ENCODE results near the gene KIF3A.

KIF3A gene

GRCh38 chr5:132679166-132679565 lies 58.2 kb downstream of the KIF3A start:
- Histone ChIP-seq H3K4me1 (ENCODE audit: control insufficient read depth, insufficient read depth, low read length) (no peaks in the 10 kb centered on the region), H3K36me3 (ENCODE audit: control insufficient read depth in 2 of 2, insufficient read depth in 1 of 2, low read length in 2 of 2) (no peaks in the 10 kb centered on the region), H3K4me3 (ENCODE audit: low read depth, low read length) (no peak overlapping the region), H3K27ac (ENCODE audit: extremely low read depth, low read depth, low read length) (no peak overlapping the region), H3K9me3 (ENCODE audit: control insufficient read depth, insufficient read depth, low read depth, low read length) (no peaks in the 10 kb centered on the region)
- no peak for TF ChIP-seq ZNF2 (tag by site-specific recombination; IDR thresholded peaks at IDR 0.05)
- TF ChIP-seq ZNF426 (tag by site-specific recombination; IDR thresholded peaks at IDR 0.05) = no peak
- no peak for TF ChIP-seq YY2 (tag by site-specific recombination; IDR thresholded peaks at IDR 0.05)
- TF ChIP-seq ZNF26 (tag by site-specific recombination; IDR thresholded peaks at IDR 0.05) = no peak
- no peak for TF ChIP-seq SP3 (tag by site-specific recombination; IDR thresholded peaks at IDR 0.05)
- no peak for TF ChIP-seq HOXA7 (CRISPR knock-in tag; IDR thresholded peaks at IDR 0.05; ENCODE audit: borderline replicate concordance)
- no peak for TF ChIP-seq MZF1 (tag by site-specific recombination; IDR thresholded peaks at IDR 0.05; ENCODE audit: borderline replicate concordance)
- no peak for TF ChIP-seq BCL11A (tag by site-specific recombination; IDR thresholded peaks at IDR 0.05; ENCODE audit: low read depth)
- no peak for TF ChIP-seq ZNF433 (tag by site-specific recombination; IDR thresholded peaks at IDR 0.05; ENCODE audit: low read depth)
- TF ChIP-seq ZNF777 (tag by site-specific recombination; IDR thresholded peaks at IDR 0.05; ENCODE audit: borderline replicate concordance) = no peak
- TF ChIP-seq ZNF18 (tag by site-specific recombination; IDR thresholded peaks at IDR 0.05) = no peak
- no peak for TF ChIP-seq ZNF501 (tag by site-specific recombination; IDR thresholded peaks at IDR 0.05)
- ChIA-PET POLR2A (interaction anchor here (0.6 kb wide), 1 partner anchor 486 kb away, joined by 4 read pairs; no protein-coding TSS in a partner anchor), CTCF (interaction anchor here (0.6 to 3.2 kb wide), 2 partner anchors 153 to 442 kb away, joined by 3 to 14 read pairs; no protein-coding TSS in a partner anchor)

GRCh38 chr5:132678735-132679134 lies 58.6 kb downstream of the KIF3A start:
- no peaks in the 10 kb centered on the region for H3K9me3 ChIP-seq (ENCODE audit: control insufficient read depth, insufficient read depth, low read depth, low read length)
- H3K4me3 ChIP-seq (ENCODE audit: low read depth, low read length) = no peak overlapping the region
- ChIA-PET POLR2A (interaction anchor here (0.6 kb wide), 1 partner anchor 485 kb away, joined by 4 read pairs; no protein-coding TSS in a partner anchor), CTCF (interaction anchor here (0.6 to 3.2 kb wide), 6 partner anchors 12 to 152 kb away, joined by 3 to 14 read pairs (median 4); no protein-coding TSS in a partner anchor)
- TF ChIP-seq ZBTB17 (tag by site-specific recombination; IDR thresholded peaks at IDR 0.05) (no peak), ZFP69B (tag by site-specific recombination; IDR thresholded peaks at IDR 0.05) (no peak), ZFP37 (tag by site-specific recombination; IDR thresholded peaks at IDR 0.05) (no peak), GLI2 (tag by site-specific recombination; IDR thresholded peaks at IDR 0.05; ENCODE audit: borderline replicate concordance, low read depth) (no peak), ZNF571 (tag by site-specific recombination; IDR thresholded peaks at IDR 0.05) (no peak), ZNF394 (tag by site-specific recombination; IDR thresholded peaks at IDR 0.05; ENCODE audit: borderline replicate concordance) (no peak), ZNF792 (tag by site-specific recombination; IDR thresholded peaks at IDR 0.05) (no peak), ZNF433 (tag by site-specific recombination; IDR thresholded peaks at IDR 0.05; ENCODE audit: low read depth) (no peak), GLIS1 (tag by site-specific recombination; IDR thresholded peaks at IDR 0.05) (no peak), ZNF549 (tag by site-specific recombination; IDR thresholded peaks at IDR 0.05) (no peak), ZNF280C (tag by site-specific recombination; IDR thresholded peaks at IDR 0.05) (no peak), ZNF488 (tag by site-specific recombination; IDR thresholded peaks at IDR 0.05) (no peak), ZNF112 (tag by site-specific recombination; IDR thresholded peaks at IDR 0.05) (no peak)
- no peaks in the 10 kb centered on the region for H3K36me3 ChIP-seq (ENCODE audit: control insufficient read depth in 2 of 2, insufficient read depth in 1 of 2, low read length in 2 of 2)
- H3K27ac ChIP-seq (ENCODE audit: extremely low read depth, low read depth, low read length) = no peak overlapping the region
- H3K4me1 ChIP-seq (ENCODE audit: control insufficient read depth, insufficient read depth, low read length) = no peaks in the 10 kb centered on the region

Data from HEK293 (cell line).